Skeletal muscle satellite cell (primary cell): ENCODE measurements around the gene TMEM163.

Experiments
- H3K27me3 ChIP-seq: 2 replicates; pipeline ENCODE4 v1.7.0; 2013; ENCODE audit warnings: low read length; ENCODE audit not compliant: control insufficient read depth, insufficient read depth
- H3K36me3 ChIP-seq: 2 replicates; pipeline ENCODE4 v1.7.0; 2013; ENCODE audit warnings: mild to moderate bottlenecking, control low read depth, low read length; ENCODE audit not compliant: insufficient read depth
- H3K4me1 ChIP-seq: 2 replicates; pipeline ENCODE4 v1.7.0; 2013; ENCODE audit warnings: low read length; ENCODE audit not compliant: control insufficient read depth, insufficient read depth
- H3K4me2 ChIP-seq: 2 replicates; pipeline ENCODE4 v1.7.0; 2013; ENCODE audit warnings: mild to moderate bottlenecking, low read length
- H3K4me3 ChIP-seq: 2 replicates; pipeline ENCODE4 v1.7.0; 2013; ENCODE audit warnings: low read length
- H3K9ac ChIP-seq: 2 replicates; pipeline ENCODE4 v1.7.0; 2013; ENCODE audit warnings: mild to moderate bottlenecking, low read depth, low read length, moderate library complexity
- H3K9me3 ChIP-seq: replicated peaks from 2 replicates; pipeline ENCODE4 v1.7.0; 2013; ENCODE audit warnings: mild to moderate bottlenecking, control low read depth, low read length

The TMEM163 gene

DNA sequence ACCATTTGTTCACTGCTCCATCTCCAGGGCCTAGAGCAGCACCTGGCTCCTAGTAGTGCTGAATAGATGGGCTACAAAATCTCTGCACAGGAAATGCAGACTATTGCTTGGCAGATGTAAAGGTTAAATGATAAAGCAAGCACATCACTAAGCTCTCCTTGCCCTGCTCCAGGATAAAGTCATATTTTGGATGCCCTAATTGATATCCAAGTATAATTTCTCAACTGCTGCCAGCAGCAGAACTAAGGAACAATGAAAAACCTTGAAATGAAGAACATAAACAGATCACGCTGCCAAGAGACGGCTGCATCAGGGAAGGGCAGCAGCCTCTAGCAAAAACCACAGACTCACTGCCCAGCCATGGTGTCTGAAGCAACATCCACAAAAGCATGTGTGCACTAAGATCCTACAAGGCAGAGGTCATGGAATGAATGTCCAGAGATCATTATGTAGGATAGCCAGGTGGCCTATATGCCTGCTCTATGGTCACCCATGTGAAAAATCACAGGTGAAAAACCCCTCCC is 134.7 kb downstream of the TMEM163 start:
- H3K9ac ChIP-seq = no peak overlapping the region
- H3K9me3 ChIP-seq = no peaks in the 10 kb centered on the region
- H3K4me3 ChIP-seq = no peak overlapping the region
- no peaks in the 10 kb centered on the region for H3K36me3 ChIP-seq
- H3K27me3 ChIP-seq = no peaks in the 10 kb centered on the region
- no peaks in the 10 kb centered on the region for H3K4me1 ChIP-seq
- H3K4me2 ChIP-seq = no peak overlapping the region

DNA sequence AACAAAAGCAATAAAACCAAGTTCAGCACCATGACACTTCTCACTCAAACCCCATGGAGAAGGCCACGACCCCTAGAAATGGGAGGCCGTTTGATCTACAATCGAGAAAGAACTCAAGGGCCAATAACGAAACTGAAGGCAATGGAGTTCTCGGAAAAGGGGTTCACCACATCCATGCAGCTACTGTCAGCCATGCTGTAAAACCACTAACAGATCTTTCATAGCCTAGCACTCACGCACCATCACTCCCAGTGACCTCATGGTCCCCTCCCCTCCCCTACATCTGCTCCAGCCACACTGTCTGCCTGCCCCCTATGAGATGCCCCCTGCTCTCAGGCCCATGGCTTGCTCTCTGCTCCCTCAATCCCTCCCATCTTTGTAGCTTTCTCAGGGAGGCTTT is 135.3 kb downstream of the TMEM163 start:
- H3K9me3 ChIP-seq = no peaks in the 10 kb centered on the region
- H3K4me3 ChIP-seq = no peak overlapping the region
- H3K27me3 ChIP-seq = no peaks in the 10 kb centered on the region
- H3K36me3 ChIP-seq = no peaks in the 10 kb centered on the region
- no peak overlapping the region for H3K9ac ChIP-seq
- H3K4me2 ChIP-seq = no peak overlapping the region
- no peaks in the 10 kb centered on the region for H3K4me1 ChIP-seq

DNA sequence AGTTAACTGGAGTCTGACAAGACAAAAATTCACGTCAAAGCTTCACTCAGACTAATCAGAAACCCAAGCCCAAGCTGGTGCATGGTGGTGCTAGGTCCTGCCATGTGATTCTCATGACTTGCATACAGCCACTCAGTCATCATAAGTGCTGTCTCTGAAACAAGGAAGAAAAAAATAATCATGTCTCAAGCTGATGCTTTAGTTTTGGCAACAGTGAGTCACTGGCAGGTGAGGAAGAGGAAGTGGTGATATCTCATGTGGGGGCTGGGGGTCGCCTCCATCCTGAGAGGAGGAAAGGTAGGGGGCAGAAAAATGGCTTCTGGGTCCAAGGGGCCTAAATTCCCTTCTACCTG is 136.3 kb downstream of the TMEM163 start:
- no peaks in the 10 kb centered on the region for H3K4me1 ChIP-seq
- no peaks in the 10 kb centered on the region for H3K27me3 ChIP-seq

DNA sequence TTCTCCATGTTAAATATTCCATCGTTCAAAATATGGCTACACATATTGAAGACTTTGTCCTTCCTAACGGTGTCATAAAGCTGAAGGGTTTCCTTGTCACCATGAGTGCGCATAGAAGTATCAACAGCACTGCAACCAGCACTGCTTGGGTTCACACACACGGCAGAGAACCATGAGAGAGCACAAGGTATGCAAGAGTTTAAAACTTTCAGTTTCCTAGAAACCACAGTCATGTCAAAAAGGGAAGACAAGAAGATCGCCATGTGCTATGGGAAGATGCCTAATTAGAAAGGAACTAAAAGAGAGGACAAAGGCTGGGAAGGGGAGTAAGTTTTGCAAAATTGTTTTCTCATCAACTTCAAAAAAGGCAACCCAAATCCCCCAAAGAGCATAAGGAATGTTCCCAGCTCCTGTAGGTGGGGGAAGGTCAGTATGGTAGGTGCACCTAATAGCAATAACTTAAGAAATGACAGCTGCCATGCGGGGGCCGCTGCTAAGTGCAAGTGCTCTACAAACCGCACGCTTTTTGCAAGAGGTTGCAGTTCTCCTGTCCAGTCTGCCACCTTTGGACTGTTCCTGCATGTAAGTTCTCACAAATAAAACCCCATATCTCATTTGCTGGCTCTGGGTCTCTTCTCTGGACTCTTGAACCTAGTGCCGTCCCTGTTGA is 136.8 kb downstream of the TMEM163 start:
- H3K27me3 ChIP-seq = no peaks in the 10 kb centered on the region
- no peak overlapping the region for H3K4me3 ChIP-seq
- H3K4me1 ChIP-seq = no peaks in the 10 kb centered on the region
- no peak overlapping the region for H3K9ac ChIP-seq
- H3K9me3 ChIP-seq = no peaks in the 10 kb centered on the region
- no peaks in the 10 kb centered on the region for H3K36me3 ChIP-seq
- H3K4me2 ChIP-seq = no peak overlapping the region

More for the DNA sequence above, 136.3 kb downstream of the TMEM163 start:
- H3K4me2 ChIP-seq = no peak overlapping the region
- no peak overlapping the region for H3K4me3 ChIP-seq
- no peak overlapping the region for H3K9ac ChIP-seq
- no peaks in the 10 kb centered on the region for H3K9me3 ChIP-seq
- H3K36me3 ChIP-seq = no peaks in the 10 kb centered on the region

DNA sequence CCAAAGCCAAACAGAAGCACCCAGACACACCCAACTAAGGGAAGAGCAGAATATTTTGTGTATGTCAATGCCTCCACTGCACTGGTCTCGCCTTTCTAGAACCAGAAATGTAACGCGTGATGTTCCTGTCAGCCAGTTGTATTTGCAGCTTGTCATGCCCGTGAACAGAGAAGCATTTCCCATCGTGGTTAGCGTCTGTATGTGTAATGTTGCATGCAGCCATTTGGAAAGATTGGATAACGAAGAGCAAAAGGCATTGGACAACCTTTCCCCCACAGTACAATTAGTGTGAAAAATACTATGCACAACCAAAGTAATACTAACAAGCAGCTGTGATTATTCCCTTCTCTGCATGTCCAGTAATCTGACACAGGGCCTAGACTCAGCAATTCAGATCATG is 140.5 kb downstream of the TMEM163 start:
- H3K9ac ChIP-seq = no peak overlapping the region
- H3K4me2 ChIP-seq = no peak overlapping the region
- H3K36me3 ChIP-seq = no peaks in the 10 kb centered on the region
- H3K4me3 ChIP-seq = no peak overlapping the region
- no peaks in the 10 kb centered on the region for H3K9me3 ChIP-seq
- no peaks in the 10 kb centered on the region for H3K4me1 ChIP-seq
- no peaks in the 10 kb centered on the region for H3K27me3 ChIP-seq

DNA sequence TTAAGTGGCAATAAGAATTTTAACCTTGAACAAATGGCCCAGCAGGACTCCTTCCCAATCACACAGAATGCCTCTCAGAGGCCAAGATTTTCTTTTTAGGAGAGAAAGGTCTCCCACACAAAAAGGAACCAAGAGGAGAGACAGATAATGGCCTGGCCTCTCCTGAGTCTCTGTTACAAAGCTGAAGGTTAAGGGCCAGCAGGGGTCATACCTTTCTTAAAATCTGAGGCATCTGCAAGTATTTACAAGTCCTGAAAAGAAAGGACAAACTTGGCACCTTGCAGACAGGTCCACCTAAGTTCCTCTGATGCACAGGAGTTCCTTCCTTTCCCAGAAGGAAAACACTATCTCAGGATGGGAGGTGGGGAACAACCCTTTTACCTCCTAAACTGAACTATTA is 142.3 kb downstream of the TMEM163 start:
- Histone ChIP-seq H3K4me2 (no peak overlapping the region), H3K27me3 (no peaks in the 10 kb centered on the region), H3K4me1 (no peaks in the 10 kb centered on the region)

DNA sequence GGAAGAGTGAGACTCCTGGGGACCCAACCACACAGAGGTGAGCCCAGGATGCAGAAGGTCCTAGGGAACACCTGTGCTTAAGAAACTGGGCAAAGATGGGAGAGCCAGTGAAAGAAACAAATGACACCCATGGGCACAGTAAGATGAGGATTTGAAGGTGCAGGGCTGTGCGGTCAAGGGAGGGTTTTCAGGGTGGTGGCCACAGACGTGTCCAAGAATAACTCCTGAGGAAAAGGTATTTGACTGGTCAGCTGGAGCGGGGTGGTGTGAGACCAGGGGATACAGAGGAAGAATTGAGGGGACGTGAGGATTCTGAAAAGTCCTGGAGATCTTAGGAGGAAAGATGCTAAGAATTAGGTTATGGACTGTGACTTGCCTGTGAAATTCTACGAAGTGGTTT is 142.9 kb downstream of the TMEM163 start:
- H3K4me1 ChIP-seq = no peaks in the 10 kb centered on the region
- H3K9ac ChIP-seq = no peak overlapping the region
- no peaks in the 10 kb centered on the region for H3K27me3 ChIP-seq
- no peak overlapping the region for H3K4me3 ChIP-seq
- H3K4me2 ChIP-seq = no peak overlapping the region
- H3K9me3 ChIP-seq = no peaks in the 10 kb centered on the region
- no peaks in the 10 kb centered on the region for H3K36me3 ChIP-seq

More for the DNA sequence above, 142.3 kb downstream of the TMEM163 start:
- Histone ChIP-seq H3K36me3 (no peaks in the 10 kb centered on the region), H3K9me3 (no peaks in the 10 kb centered on the region), H3K4me3 (no peak overlapping the region), H3K9ac (no peak overlapping the region)

DNA sequence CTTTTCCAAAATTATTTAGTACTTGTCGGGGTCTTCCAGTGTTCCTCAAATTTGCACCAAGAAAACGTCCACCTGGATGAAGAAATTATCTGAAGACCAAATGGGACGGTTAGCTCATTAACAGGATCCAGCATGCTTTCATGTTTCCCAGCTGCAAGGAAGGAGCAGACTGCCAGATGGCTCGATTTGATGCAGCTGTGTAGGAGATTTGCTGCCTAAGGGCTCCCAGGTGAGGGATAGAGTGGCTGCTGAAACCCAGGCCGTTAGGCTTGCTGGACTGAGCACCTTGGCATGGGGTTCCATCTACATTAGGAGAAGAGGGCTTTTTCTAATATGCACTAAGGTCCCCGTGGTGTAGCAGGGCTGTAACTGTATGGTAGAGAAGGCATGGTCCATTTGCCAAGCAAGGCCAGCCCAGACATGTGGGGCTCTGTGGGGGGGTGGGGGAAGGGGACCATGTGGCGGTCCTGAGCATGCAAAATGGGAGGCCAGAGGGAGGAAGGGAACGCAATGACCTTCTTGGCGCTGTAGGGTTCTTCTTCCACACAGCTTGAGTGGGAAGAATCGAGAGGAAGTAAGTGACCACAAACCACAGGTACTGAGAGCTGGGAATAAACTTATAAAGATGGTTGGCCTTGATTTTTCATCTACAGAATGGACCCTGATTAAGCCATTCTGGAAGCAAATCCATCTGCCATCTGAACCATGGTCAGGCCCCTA is 144.0 kb downstream of the TMEM163 start:
- H3K4me2 ChIP-seq = no peak overlapping the region
- H3K9ac ChIP-seq = no peak overlapping the region
- no peaks in the 10 kb centered on the region for H3K36me3 ChIP-seq
- no peak overlapping the region for H3K4me3 ChIP-seq
- no peaks in the 10 kb centered on the region for H3K4me1 ChIP-seq
- no peaks in the 10 kb centered on the region for H3K27me3 ChIP-seq
- no peaks in the 10 kb centered on the region for H3K9me3 ChIP-seq

DNA sequence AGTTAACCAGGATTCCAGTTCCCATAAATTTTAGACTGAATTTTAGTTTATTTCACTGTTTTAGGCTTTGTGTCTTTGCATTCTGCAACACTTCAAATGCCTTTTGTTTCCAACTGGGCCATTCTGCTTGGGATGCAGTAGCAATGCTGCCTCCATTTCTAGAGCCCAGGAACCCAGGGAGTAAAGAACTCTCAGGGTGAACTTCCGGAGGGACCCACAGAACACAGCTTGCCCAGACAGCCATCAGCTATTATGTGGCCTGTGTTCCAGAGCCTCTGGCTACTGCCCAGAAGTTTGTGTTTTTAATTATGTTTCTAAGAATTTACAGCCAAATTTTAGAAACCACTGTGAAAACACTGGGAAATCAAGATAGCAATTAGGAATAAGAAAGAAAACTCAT is 145.1 kb downstream of the TMEM163 start:
- Histone ChIP-seq H3K9me3 (no peaks in the 10 kb centered on the region), H3K36me3 (no peaks in the 10 kb centered on the region), H3K4me3 (no peak overlapping the region), H3K27me3 (no peaks in the 10 kb centered on the region), H3K4me1 (no peaks in the 10 kb centered on the region), H3K9ac (no peak overlapping the region), H3K4me2 (no peak overlapping the region)

DNA sequence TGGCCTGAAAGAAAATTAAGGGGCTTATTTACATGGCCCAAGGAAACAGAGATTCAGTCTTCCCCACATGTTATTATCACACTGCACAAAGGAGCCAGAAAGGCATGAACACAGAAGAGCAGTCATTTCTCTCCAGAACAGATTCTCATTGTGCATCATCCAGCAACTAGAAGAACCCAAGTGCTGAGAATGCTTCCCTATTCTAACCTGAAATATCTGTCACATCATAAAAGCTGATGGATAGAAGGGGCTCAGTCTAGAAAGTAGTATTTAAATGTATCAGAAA is 145.8 kb downstream of the TMEM163 start:
- Histone ChIP-seq H3K9ac (no peak overlapping the region), H3K36me3 (no peaks in the 10 kb centered on the region), H3K27me3 (no peaks in the 10 kb centered on the region), H3K9me3 (no peaks in the 10 kb centered on the region), H3K4me2 (no peak overlapping the region), H3K4me3 (no peak overlapping the region), H3K4me1 (no peaks in the 10 kb centered on the region)

DNA sequence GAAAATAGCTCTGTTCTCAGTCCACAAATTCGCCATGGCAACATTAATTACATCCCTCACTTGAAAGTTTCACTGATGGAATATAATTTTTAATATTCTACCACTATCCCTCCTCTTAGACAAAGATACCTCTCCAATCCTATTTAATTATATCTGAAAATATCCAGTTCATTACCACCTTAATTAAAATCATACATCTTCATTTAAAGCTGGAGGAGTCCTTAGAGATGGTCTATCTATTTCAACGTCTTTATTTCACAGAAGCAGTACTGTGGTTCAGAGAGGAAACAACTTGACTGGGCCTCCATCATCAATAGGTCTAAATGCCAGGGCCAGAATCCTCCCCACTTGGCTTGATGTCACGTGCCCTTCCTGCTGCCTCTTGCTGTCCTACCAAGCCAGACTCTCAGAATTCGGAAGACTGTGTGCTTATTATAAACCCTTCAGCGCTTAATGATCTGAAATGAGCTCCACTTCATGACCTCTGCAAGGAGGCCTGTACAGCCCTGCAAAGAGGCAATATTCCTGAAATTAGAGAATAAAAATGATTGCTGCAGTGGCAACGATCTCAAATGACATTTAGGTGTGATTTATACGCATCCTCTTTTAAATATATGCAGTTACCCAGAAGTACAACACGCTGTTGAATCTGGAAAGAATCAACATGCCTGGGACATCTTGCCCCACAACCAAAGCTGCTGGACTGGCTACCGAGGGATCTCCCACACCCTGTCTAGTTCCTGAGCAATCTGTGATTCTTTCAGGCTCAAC is 146.3 kb downstream of the TMEM163 start:
- Histone ChIP-seq H3K4me2 (no peak overlapping the region), H3K4me3 (no peak overlapping the region), H3K4me1 (no peaks in the 10 kb centered on the region), H3K9me3 (no peaks in the 10 kb centered on the region), H3K36me3 (no peaks in the 10 kb centered on the region), H3K27me3 (no peaks in the 10 kb centered on the region), H3K9ac (no peak overlapping the region)
